NCI-H524 (cell line): Measurements from ENCODE around the gene CDS2.

ENCODE experiments used
- DNase-seq, 2 experiments: peaks; one replicate each; lab custom pipeline; 2025; lab: John Stamatoyannopoulos, UW

Gene CDS2

GRCh38 chr20:5181958-5182357 lies 55.1 kb downstream of the CDS2 start:
- no peak for DNase-seq

- DNase-seq = no peak
Measured at GRCh38 chr20:5182615-5183254, 55.9 kb downstream of the CDS2 start.

- no peak for DNase-seq
Measured at GRCh38 chr20:5183731-5184474, 57.1 kb downstream of the CDS2 start.

GRCh38 chr20:5184684-5185083 lies 57.9 kb downstream of the CDS2 start:
- no peak for DNase-seq

GRCh38 chr20:5187122-5187521 lies 60.3 kb downstream of the CDS2 start:
- DNase-seq = no peak

GRCh38 chr20:5188736-5189135 lies 61.9 kb downstream of the CDS2 start:
- no peak for DNase-seq

GRCh38 chr20:5189917-5190316 lies 63.1 kb downstream of the CDS2 start:
- no peak for DNase-seq

- no peak for DNase-seq
Measured at GRCh38 chr20:5190444-5190843, 63.6 kb downstream of the CDS2 start.

- peak; percentile 57 to 80 for DNase-seq
Measured at GRCh38 chr20:5191829-5192569, 65.2 kb downstream of the CDS2 start.

- no peak for DNase-seq
Measured at GRCh38 chr20:5192570-5193431, 66.0 kb downstream of the CDS2 start.

GRCh38 chr20:5195655-5196054 lies 68.8 kb downstream of the CDS2 start:
- no peak for DNase-seq

GRCh38 chr20:5196149-5196548 lies 69.3 kb downstream of the CDS2 start:
- no peak for DNase-seq

GRCh38 chr20:5197270-5197827 lies 70.5 kb downstream of the CDS2 start:
- DNase-seq = no peak

GRCh38 chr20:5197847-5198650 lies 71.2 kb downstream of the CDS2 start:
- no peak for DNase-seq

- DNase-seq = no peak
Measured at GRCh38 chr20:5198651-5198924, 71.8 kb downstream of the CDS2 start.

- no peak for DNase-seq
Measured at GRCh38 chr20:5203380-5203779, 76.6 kb downstream of the CDS2 start.

- peak; percentile 34 to 84 for DNase-seq
Measured at GRCh38 chr20:5205348-5206210, 78.8 kb downstream of the CDS2 start.

GRCh38 chr20:5207138-5207537 lies 80.3 kb downstream of the CDS2 start:
- no peak for DNase-seq

GRCh38 chr20:5211803-5212714 lies 85.3 kb downstream of the CDS2 start:
- no peak for DNase-seq
